HepG2 (cell line): ENCODE data around the gene GNL2. TPM values are rescaled to one million over a fixed set of nuclear protein-coding genes. Genes with fewer than 3 reads are reported as not detected.

Experiments used
- HDAC1 ChIP-seq: sonication (generic); formaldehyde crosslinking; IDR thresholded peaks from 2 replicates; pipeline ENCODE4 v1.5.1; 2020; ENCODE audit warnings: mild to moderate bottlenecking, missing genetic modification reagents
- HMG20B ChIP-seq: conservative IDR thresholded peaks from 2 replicates; pipeline ENCODE4 v1.6.1; 2016; ENCODE audit warnings: missing genetic modification reagents, missing compliant biosample characterization
- MXD4 ChIP-seq: IDR thresholded peaks from 2 replicates; pipeline ENCODE4 v1.6.1; 2016; ENCODE audit warnings: mild to moderate bottlenecking, missing biosample characterization, missing genetic modification reagents
- PAX8 ChIP-seq: sonication (generic); formaldehyde crosslinking; IDR thresholded peaks from 2 replicates; pipeline ENCODE4 v1.8.0; 2022; ENCODE audit warnings: mild to moderate bottlenecking, missing genetic modification reagents, borderline replicate concordance
- POLR2G ChIP-seq: fragments of 200-400 bp; formaldehyde crosslinking; IDR thresholded peaks from 2 replicates; pipeline ENCODE4 v1.6.1; 2018; ENCODE audit warnings: mild to moderate bottlenecking, low read depth, low read length, moderate library complexity
- RORA ChIP-seq: sonication (generic); formaldehyde crosslinking; IDR thresholded peaks from 2 replicates; pipeline ENCODE4 v1.5.0; 2020; ENCODE audit warnings: mild to moderate bottlenecking, missing genetic modification reagents, moderate library complexity
- TSC22D2 ChIP-seq: sonication (generic); formaldehyde crosslinking; IDR thresholded peaks from 2 replicates; pipeline ENCODE4 v1.5.1; 2020; ENCODE audit warnings: missing genetic modification reagents, mild to moderate bottlenecking, borderline replicate concordance
- ZFP90 ChIP-seq: sonication (generic); formaldehyde crosslinking; IDR thresholded peaks from 2 replicates; pipeline ENCODE4 v1.8.0; 2022; ENCODE audit warnings: missing genetic modification reagents, mild to moderate bottlenecking, inconsistent platforms, borderline replicate concordance
- ZNF121 ChIP-seq: sonication (generic); formaldehyde crosslinking; IDR thresholded peaks from 2 replicates; pipeline ENCODE4 v1.5.0; 2020; ENCODE audit warnings: mild to moderate bottlenecking, missing genetic modification reagents
- ZNF333 ChIP-seq: sonication (generic); formaldehyde crosslinking; IDR thresholded peaks from 2 replicates; pipeline ENCODE4 v1.4.0; 2020; ENCODE audit warnings: mild to moderate bottlenecking, missing genetic modification reagents, borderline replicate concordance
- ZNF501 ChIP-seq: sonication (generic); formaldehyde crosslinking; IDR thresholded peaks from 2 replicates; pipeline ENCODE4 v1.5.1; 2020; ENCODE audit warnings: mild to moderate bottlenecking, moderate library complexity, missing genetic modification reagents
- ZNF724P ChIP-seq: sonication (generic); formaldehyde crosslinking; IDR thresholded peaks from 2 replicates; pipeline ENCODE4 v1.8.0; 2022; ENCODE audit warnings: missing genetic modification reagents, borderline replicate concordance
- polyA plus RNA-seq, 8 experiments: library from polyadenylated mRNA; depleted of rRNA in 3 of 8; stranded (reverse) in 7 of 8; unstranded in 1 of 8; fragments of >200 nt; fragmentation: Illumina TruSeq in 4 of 8; extraction: Trizol in 4 of 8; gene quantifications; 2 replicates each; pipeline versions ENCODE4 v1.2.1 to v1.2.3, GENCODE V29; 2011 to 2016; ENCODE audit warnings: low read depth in 4 of 8, missing spikeins in 1 of 8, mixed read lengths in 1 of 8; ENCODE audit not compliant: insufficient read depth in 1 of 8
- total RNA-seq, 5 experiments: library from RNA; depleted of rRNA; stranded (reverse); fragments of >200 nt; fragmentation: Illumina TruSeq; extraction: Trizol; gene quantifications; 2 replicates each; pipeline ENCODE4 v1.2.3, GENCODE V29; 2016; ENCODE audit warnings: low read depth in 1 of 5
- TF ChIP-seq, protein P1 (sequence below), 2 experiments: fragments of 450-650 bp in 1 of 2; sonication (generic) in 1 of 2; formaldehyde crosslinking in 1 of 2; IDR thresholded peaks; 2 replicates each; pipeline versions ENCODE4 v1.6.1 to v1.8.0; 2016 to 2022; ENCODE audit warnings: antibody characterized with exemption in 1 of 2, mild to moderate bottlenecking in 1 of 2, missing genetic modification reagents in 1 of 2
- TF ChIP-seq, protein P2 (sequence below): sonication (generic); formaldehyde crosslinking; IDR thresholded peaks from 2 replicates; pipeline ENCODE4 v1.4.0; 2020; ENCODE audit warnings: missing genetic modification reagents
- TF ChIP-seq, protein P3 (sequence below): sonication (generic); formaldehyde crosslinking; IDR thresholded peaks from 2 replicates; pipeline ENCODE4 v1.4.0; 2020; ENCODE audit warnings: missing genetic modification reagents

GNL2 gene
- total and polyA plus RNA-seq, 2 of the 13 experiments (the other 11 are each of a cell fraction or from before 2014, with no cell fraction given): 32.1 to 72.1 TPM

DNA sequence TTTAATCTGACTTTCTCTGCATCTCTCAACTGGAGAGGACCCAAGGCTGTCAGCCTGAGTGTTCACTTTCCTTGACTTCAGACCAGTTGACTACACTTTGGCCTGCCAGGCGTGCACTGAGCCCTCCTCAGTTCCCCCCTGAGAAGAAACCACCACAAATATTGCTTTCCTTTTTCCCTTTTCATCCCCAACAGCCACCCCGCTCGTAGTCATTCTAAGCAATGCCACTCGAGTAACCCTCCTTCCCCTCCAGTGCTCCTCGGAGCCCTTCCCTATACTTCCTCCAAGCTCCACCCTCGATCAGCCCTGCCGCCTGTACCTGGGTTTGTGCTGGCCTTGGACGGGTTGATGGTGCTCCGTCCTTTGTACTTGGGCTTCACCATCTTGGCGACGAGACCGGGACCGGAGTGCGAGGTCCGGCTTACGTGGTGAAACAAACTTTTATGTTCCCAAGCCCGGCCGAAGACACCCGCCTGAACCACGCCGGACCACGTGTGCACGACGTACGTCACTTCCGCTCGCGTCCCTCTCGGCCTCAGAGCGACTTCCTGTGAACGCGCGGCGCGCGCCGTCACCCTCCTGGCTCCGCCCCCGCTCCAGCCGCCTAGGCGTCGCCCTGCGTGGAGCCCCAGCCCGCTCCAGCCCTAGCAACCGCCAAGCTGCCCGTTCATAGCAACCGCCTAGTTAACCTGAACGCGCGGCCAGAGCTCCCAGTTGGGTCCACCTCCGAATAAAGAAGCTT is at the start of gene GNL2 (continued):
- TF ChIP-seq, protein P1, sequence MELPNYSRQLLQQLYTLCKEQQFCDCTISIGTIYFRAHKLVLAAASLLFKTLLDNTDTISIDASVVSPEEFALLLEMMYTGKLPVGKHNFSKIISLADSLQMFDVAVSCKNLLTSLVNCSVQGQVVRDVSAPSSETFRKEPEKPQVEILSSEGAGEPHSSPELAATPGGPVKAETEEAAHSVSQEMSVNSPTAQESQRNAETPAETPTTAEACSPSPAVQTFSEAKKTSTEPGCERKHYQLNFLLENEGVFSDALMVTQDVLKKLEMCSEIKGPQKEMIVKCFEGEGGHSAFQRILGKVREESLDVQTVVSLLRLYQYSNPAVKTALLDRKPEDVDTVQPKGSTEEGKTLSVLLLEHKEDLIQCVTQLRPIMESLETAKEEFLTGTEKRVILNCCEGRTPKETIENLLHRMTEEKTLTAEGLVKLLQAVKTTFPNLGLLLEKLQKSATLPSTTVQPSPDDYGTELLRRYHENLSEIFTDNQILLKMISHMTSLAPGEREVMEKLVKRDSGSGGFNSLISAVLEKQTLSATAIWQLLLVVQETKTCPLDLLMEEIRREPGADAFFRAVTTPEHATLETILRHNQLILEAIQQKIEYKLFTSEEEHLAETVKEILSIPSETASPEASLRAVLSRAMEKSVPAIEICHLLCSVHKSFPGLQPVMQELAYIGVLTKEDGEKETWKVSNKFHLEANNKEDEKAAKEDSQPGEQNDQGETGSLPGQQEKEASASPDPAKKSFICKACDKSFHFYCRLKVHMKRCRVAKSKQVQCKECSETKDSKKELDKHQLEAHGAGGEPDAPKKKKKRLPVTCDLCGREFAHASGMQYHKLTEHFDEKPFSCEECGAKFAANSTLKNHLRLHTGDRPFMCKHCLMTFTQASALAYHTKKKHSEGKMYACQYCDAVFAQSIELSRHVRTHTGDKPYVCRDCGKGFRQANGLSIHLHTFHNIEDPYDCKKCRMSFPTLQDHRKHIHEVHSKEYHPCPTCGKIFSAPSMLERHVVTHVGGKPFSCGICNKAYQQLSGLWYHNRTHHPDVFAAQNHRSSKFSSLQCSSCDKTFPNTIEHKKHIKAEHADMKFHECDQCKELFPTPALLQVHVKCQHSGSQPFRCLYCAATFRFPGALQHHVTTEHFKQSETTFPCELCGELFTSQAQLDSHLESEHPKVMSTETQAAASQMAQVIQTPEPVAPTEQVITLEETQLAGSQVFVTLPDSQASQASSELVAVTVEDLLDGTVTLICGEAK (IDR thresholded peaks at IDR 0.05): peak; percentile 67
- TF ChIP-seq, protein P1 (CRISPR knock-in tag; IDR thresholded peaks at IDR 0.05): peak; percentile 56
- TF ChIP-seq ZFP90 (CRISPR knock-in tag) (peak; percentile 60; the same call in 1 of the 2 replicates), ZNF333 (CRISPR knock-in tag) (peak; percentile 84; the same call in 1 of the 2 replicates), MXD4 (CRISPR knock-in tag) (peak; percentile 97), PAX8 (CRISPR knock-in tag) (peak; percentile 83; the same call in 1 of the 2 replicates), TSC22D2 (0 out of 2 replicates have a peak, but pooled peaks have one; percentile 48), HDAC1 (CRISPR knock-in tag) (peak; percentile 92), ZNF501 (CRISPR knock-in tag) (peak; percentile 88), POLR2G (peak; percentile 95), ZNF121 (CRISPR knock-in tag) (no peak), RORA (CRISPR knock-in tag) (no peak), ZNF724P (CRISPR knock-in tag) (peak; percentile 68; the same call in 1 of the 2 replicates), HMG20B (CRISPR knock-in tag) (no peak)
- TF ChIP-seq, protein P2, sequence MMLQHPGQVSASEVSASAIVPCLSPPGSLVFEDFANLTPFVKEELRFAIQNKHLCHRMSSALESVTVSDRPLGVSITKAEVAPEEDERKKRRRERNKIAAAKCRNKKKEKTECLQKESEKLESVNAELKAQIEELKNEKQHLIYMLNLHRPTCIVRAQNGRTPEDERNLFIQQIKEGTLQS (CRISPR knock-in tag): peak; percentile 39; the same call in 1 of the 2 replicates
- TF ChIP-seq, protein P3, sequence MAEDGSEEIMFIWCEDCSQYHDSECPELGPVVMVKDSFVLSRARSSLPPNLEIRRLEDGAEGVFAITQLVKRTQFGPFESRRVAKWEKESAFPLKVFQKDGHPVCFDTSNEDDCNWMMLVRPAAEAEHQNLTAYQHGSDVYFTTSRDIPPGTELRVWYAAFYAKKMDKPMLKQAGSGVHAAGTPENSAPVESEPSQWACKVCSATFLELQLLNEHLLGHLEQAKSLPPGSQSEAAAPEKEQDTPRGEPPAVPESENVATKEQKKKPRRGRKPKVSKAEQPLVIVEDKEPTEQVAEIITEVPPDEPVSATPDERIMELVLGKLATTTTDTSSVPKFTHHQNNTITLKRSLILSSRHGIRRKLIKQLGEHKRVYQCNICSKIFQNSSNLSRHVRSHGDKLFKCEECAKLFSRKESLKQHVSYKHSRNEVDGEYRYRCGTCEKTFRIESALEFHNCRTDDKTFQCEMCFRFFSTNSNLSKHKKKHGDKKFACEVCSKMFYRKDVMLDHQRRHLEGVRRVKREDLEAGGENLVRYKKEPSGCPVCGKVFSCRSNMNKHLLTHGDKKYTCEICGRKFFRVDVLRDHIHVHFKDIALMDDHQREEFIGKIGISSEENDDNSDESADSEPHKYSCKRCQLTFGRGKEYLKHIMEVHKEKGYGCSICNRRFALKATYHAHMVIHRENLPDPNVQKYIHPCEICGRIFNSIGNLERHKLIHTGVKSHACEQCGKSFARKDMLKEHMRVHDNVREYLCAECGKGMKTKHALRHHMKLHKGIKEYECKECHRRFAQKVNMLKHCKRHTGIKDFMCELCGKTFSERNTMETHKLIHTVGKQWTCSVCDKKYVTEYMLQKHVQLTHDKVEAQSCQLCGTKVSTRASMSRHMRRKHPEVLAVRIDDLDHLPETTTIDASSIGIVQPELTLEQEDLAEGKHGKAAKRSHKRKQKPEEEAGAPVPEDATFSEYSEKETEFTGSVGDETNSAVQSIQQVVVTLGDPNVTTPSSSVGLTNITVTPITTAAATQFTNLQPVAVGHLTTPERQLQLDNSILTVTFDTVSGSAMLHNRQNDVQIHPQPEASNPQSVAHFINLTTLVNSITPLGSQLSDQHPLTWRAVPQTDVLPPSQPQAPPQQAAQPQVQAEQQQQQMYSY (CRISPR knock-in tag): no peak
